Measurements from ENCODE around the gene EMX1. TPM values are rescaled to one million over a fixed set of nuclear protein-coding genes. Genes with fewer than 3 reads are reported as not detected.

Gene EMX1
- total RNA-seq, 1 experiment from 2014 or later, result 0.72 TPM

DNA sequence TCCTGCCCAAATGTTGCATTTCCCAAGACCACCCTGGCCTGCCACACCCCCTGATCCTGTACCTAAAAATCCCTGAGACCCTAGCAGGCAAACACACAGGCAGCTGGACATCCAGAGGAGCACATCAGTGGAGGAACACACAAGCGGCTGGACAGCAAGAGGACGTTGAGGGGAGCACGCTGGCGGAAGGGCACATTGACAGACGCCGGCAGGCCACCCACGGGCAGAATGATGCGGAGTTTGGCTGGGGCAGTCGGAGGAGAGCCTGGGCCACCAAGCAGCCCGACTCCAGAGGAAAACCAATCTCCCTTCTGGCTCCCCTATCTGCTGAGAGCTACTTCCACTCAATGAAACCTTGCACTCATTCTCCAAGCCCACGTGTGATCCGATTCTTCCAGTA, 47.7 kb downstream of the EMX1 start:
- no peak overlapping the region for H3K9ac ChIP-seq (ENCODE audit: extremely low read depth, insufficient read length, low read length)
- no peak overlapping the region for H2AK5ac ChIP-seq (ENCODE audit: insufficient read length, low read length)
- no peak overlapping the region for H3K14ac ChIP-seq (ENCODE audit: insufficient read depth, low read length)
- no peak for DNase-seq
- H3K23ac ChIP-seq (ENCODE audit: insufficient read length, low read depth, low read length), result no peak overlapping the region
- peaks cover 46 to 51% of the 10 kb centered on the region in 2 experiments for H3K4me1 Mint-ChIP-seq
- H4K20me1 ChIP-seq (ENCODE audit: control insufficient read depth, insufficient read depth, insufficient read length), result no peaks in the 10 kb centered on the region
- peaks cover 12% of the 10 kb centered on the region for H3K27me3 Mint-ChIP-seq (ENCODE audit: low read depth)
- H2BK15ac ChIP-seq (ENCODE audit: low read depth, low read length), result no peak overlapping the region
- H3K23me2 ChIP-seq (ENCODE audit: insufficient read length, low read depth, low read length, poor library complexity, severe bottlenecking), result no peaks in the 10 kb centered on the region
- H3K27ac Mint-ChIP-seq, result 0 out of 7 replicates have a peak overlapping the region, but pooled peaks of 1 of the 3 experiments have one; percentile 11
- no peak overlapping the region for H4K91ac ChIP-seq (ENCODE audit: insufficient read length, low read depth, low read length)
- no peaks in the 10 kb centered on the region for H3K79me2 ChIP-seq (ENCODE audit: insufficient read depth, low read length)
- H3K4ac ChIP-seq (ENCODE audit: low read depth, low read length), result no peak overlapping the region
- no peak overlapping the region for H3K4me3 Mint-ChIP-seq
- no peaks in the 10 kb centered on the region; the same call in 1 of the 2 replicates for H3K27me3 ChIP-seq (ENCODE audit: insufficient read depth, low read length)
- no peaks in the 10 kb centered on the region for H3K9me3 Mint-ChIP-seq
- H3K4me2 ChIP-seq (ENCODE audit: insufficient read depth, insufficient read length, low read length), result no peak overlapping the region
- no peak overlapping the region for H4K8ac ChIP-seq (replicated peaks; ENCODE audit: insufficient read length, low read depth, low read length)
- no peak overlapping the region for H2AFZ ChIP-seq (ENCODE audit: low read length)
- peaks cover 14% of the 10 kb centered on the region; the same call in 1 of the 2 replicates for H3K4me1 ChIP-seq (ENCODE audit: insufficient read depth, low read length)
- H2BK20ac ChIP-seq (ENCODE audit: low read depth, low read length, poor library complexity, severe bottlenecking), result no peak overlapping the region
- no peak overlapping the region for H4K5ac ChIP-seq (ENCODE audit: insufficient read length, low read depth, low read length)
- no peak overlapping the region for H3K56ac ChIP-seq (ENCODE audit: insufficient read length, low read depth, low read length)
- no peak overlapping the region for H3T11ph ChIP-seq (ENCODE audit: low read length)
- no peak overlapping the region for H2BK12ac ChIP-seq (ENCODE audit: insufficient read length, low read depth, low read length)
- no peak overlapping the region for H2BK120ac ChIP-seq (ENCODE audit: low read depth, low read length, poor library complexity, severe bottlenecking)
- no peaks in the 10 kb centered on the region for H3K79me1 ChIP-seq (ENCODE audit: insufficient read depth, low read depth, low read length, poor library complexity, severe bottlenecking)
- no CpG with 5 or more reads among the region's 12 CpGs for WGBS (ENCODE audit: extremely low coverage, insufficient read length, low lambda C conversion rate)
- no peak overlapping the region for H3K27ac ChIP-seq (ENCODE audit: insufficient read length, low read depth, low read length)
- H2BK5ac ChIP-seq (ENCODE audit: insufficient read length, low read length), result no peak overlapping the region
- H3K18ac ChIP-seq (ENCODE audit: insufficient read length, low read depth, low read length), result no peak overlapping the region
- H3K9me3 ChIP-seq (ENCODE audit: control insufficient read depth, low read depth, low read length), result no peaks in the 10 kb centered on the region
- TF ChIP-seq, protein P1, sequence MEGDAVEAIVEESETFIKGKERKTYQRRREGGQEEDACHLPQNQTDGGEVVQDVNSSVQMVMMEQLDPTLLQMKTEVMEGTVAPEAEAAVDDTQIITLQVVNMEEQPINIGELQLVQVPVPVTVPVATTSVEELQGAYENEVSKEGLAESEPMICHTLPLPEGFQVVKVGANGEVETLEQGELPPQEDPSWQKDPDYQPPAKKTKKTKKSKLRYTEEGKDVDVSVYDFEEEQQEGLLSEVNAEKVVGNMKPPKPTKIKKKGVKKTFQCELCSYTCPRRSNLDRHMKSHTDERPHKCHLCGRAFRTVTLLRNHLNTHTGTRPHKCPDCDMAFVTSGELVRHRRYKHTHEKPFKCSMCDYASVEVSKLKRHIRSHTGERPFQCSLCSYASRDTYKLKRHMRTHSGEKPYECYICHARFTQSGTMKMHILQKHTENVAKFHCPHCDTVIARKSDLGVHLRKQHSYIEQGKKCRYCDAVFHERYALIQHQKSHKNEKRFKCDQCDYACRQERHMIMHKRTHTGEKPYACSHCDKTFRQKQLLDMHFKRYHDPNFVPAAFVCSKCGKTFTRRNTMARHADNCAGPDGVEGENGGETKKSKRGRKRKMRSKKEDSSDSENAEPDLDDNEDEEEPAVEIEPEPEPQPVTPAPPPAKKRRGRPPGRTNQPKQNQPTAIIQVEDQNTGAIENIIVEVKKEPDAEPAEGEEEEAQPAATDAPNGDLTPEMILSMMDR (conservative IDR thresholded peaks at IDR 0.05), result no peak
- peaks cover 5 to 17% (median 10%) of the 10 kb centered on the region in 3 experiments; a peak in 4 of 7 replicates for H3K36me3 Mint-ChIP-seq (ENCODE audit: insufficient read depth in 1 of 3, low read depth in 3 of 3)
